DND-41 (cell line): ENCODE measurements around the gene SLC6A18.

ENCODE experiments used
- ATAC-seq: fragments of 200-7000 bp; cut with Tn5 transposase; 3 replicates; pipeline ENCODE4 v1.9.1; 2021; ENCODE audit warnings: low read depth; ENCODE audit not compliant: insufficient read depth
- DNase-seq: peaks from one replicate; pipeline ENCODE4 v3.0.0-alpha.2; 2020
- H2AFZ ChIP-seq: 2 replicates; pipeline ENCODE4 v1.6.0; 2012; ENCODE audit warnings: low read depth, low read length
- H3K27ac ChIP-seq: 2 replicates; pipeline ENCODE4 v1.5.1; 2012; ENCODE audit warnings: low read length, inconsistent platforms
- H3K27me3 ChIP-seq: fragments of 200-600 bp; sonication (generic); 2 replicates; pipeline ENCODE4 v1.6.0; 2012; ENCODE audit warnings: low read length, mild to moderate bottlenecking, inconsistent platforms; ENCODE audit not compliant: insufficient read depth, poor library complexity
- H3K36me3 ChIP-seq: 2 replicates; pipeline ENCODE4 v1.5.1; 2012; ENCODE audit warnings: low read length, inconsistent platforms; ENCODE audit not compliant: insufficient read depth
- H3K4me1 ChIP-seq: 2 replicates; pipeline ENCODE4 v1.5.1; 2012; ENCODE audit warnings: mild to moderate bottlenecking, low read length; ENCODE audit not compliant: insufficient read depth
- H3K4me2 ChIP-seq: 2 replicates; pipeline ENCODE4 v1.6.0; 2012; ENCODE audit warnings: mild to moderate bottlenecking, moderate library complexity, low read length, inconsistent platforms; ENCODE audit not compliant: insufficient read depth
- H3K4me3 ChIP-seq, 2 experiments: fragments of 200-600 bp in 1 of 2; shearing (Covaris generic) in 1 of 2; 2 replicates each; pipeline ENCODE4 v1.5.1; 2012 to 2016; ENCODE audit warnings: inconsistent platforms in 2 of 2, low read length in 2 of 2, mild to moderate bottlenecking in 2 of 2, low read depth in 1 of 2, moderate library complexity in 1 of 2
- H3K79me2 ChIP-seq: 2 replicates; pipeline ENCODE4 v1.6.0; 2012; ENCODE audit warnings: low read length, inconsistent platforms; ENCODE audit not compliant: insufficient read depth
- H3K9ac ChIP-seq: 2 replicates; pipeline ENCODE4 v1.6.0; 2012; ENCODE audit warnings: low read depth, mild to moderate bottlenecking, inconsistent platforms, low read length, moderate library complexity
- H3K9me3 ChIP-seq: 2 replicates; pipeline ENCODE4 v1.5.1; 2012; ENCODE audit warnings: low read length, moderate library complexity, mild to moderate bottlenecking, inconsistent platforms; ENCODE audit not compliant: insufficient read depth, severe bottlenecking
- H4K20me1 ChIP-seq: 2 replicates; pipeline ENCODE4 v1.6.0; 2012; ENCODE audit warnings: low read length; ENCODE audit not compliant: insufficient read depth
- CTCF ChIP-seq: IDR thresholded peaks from 2 replicates; pipeline ENCODE4 v1.5.1; 2012; ENCODE audit warnings: borderline replicate concordance, low read length, moderate library complexity, mild to moderate bottlenecking; ENCODE audit not compliant: poor library complexity, severe bottlenecking; ENCODE audit errors: extremely low read depth
- EZH2 ChIP-seq: IDR thresholded peaks from 3 replicates; pipeline ENCODE4 v1.6.1; 2012; ENCODE audit warnings: borderline replicate concordance, low read depth, mild to moderate bottlenecking, moderate library complexity, low read length, inconsistent platforms; ENCODE audit not compliant: severe bottlenecking

SLC6A18 gene

GRCh38 chr5:1184481-1184880 lies 40.7 kb upstream of the SLC6A18 start:
- no peak for ATAC-seq
- no peaks in the 10 kb centered on the region for H3K4me1 ChIP-seq
- TF ChIP-seq EZH2 (no peak), CTCF (no peak)
- no peak overlapping the region for H2AFZ ChIP-seq
- DNase-seq: no peak
- H3K27me3 ChIP-seq: no peaks in the 10 kb centered on the region
- no peak overlapping the region for H3K4me3 ChIP-seq
- no peak overlapping the region for H3K27ac ChIP-seq
- no peak overlapping the region for H3K4me2 ChIP-seq
- H3K9me3 ChIP-seq: no peaks in the 10 kb centered on the region
- H4K20me1 ChIP-seq: no peaks in the 10 kb centered on the region
- H3K9ac ChIP-seq: no peak overlapping the region
- no peaks in the 10 kb centered on the region for H3K79me2 ChIP-seq
- H3K36me3 ChIP-seq: no peaks in the 10 kb centered on the region

GRCh38 chr5:1185038-1185627 lies 40.0 kb upstream of the SLC6A18 start:
- H3K79me2 ChIP-seq: no peaks in the 10 kb centered on the region
- no peak overlapping the region for H3K9ac ChIP-seq
- no peak overlapping the region for H3K4me3 ChIP-seq
- no peak for TF ChIP-seq EZH2
- no peak for TF ChIP-seq CTCF
- no peaks in the 10 kb centered on the region for H3K27me3 ChIP-seq
- no peaks in the 10 kb centered on the region for H4K20me1 ChIP-seq
- no peak overlapping the region for H3K4me2 ChIP-seq
- ATAC-seq (no peak), DNase-seq (no peak)
- H3K27ac ChIP-seq: no peak overlapping the region
- no peaks in the 10 kb centered on the region for H3K9me3 ChIP-seq
- no peaks in the 10 kb centered on the region for H3K36me3 ChIP-seq
- no peak overlapping the region for H2AFZ ChIP-seq
- H3K4me1 ChIP-seq: no peaks in the 10 kb centered on the region

DNA sequence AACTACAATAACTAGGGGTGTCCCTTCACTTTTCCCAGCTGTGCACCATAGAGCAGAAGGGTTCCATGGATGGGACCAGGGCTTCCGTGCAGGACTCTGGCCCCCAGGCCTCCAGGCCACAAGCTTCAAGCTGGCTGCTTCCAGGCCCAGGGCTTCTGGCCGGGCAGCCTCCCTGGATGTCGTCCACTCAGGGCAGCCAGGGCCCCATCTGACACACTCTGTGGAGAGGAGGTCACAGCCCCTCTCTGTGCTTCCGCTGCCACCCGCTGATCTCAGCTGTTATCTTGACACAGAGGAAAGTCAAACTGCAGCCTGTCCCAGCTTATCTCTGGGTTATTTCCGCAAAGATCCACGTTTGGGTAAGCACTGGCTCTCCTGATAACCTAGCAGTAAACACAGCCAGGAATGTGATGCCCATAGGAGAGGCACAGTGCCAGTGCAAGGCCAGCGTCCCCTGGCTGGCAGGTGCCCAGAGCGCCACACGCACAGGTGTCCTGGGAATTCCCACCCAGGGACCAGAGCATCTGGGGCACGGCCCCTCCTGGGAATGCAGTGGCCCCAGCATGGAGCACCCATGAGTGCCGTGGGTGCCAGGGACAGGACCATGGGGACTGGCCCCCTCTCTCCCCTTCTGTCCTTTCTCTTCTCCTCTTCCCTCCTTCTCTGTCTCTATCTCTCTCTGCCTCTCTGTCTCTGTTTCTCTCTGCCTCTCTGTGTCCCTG lies 39.4 kb upstream of the SLC6A18 start:
- Histone ChIP-seq H3K27me3 (no peaks in the 10 kb centered on the region), H3K79me2 (no peaks in the 10 kb centered on the region), H3K4me2 (no peak overlapping the region), H4K20me1 (no peaks in the 10 kb centered on the region), H3K27ac (no peak overlapping the region), H3K4me1 (no peaks in the 10 kb centered on the region), H3K9me3 (no peaks in the 10 kb centered on the region), H3K4me3 (no peak overlapping the region), H3K36me3 (no peaks in the 10 kb centered on the region), H2AFZ (no peak overlapping the region), H3K9ac (no peak overlapping the region)
- TF ChIP-seq EZH2 (no peak), CTCF (no peak)
- ATAC-seq (no peak), DNase-seq (no peak)
